HepG2 (cell line): ENCODE data around the gene TTN. TPM values are rescaled to one million over a fixed set of nuclear protein-coding genes. Genes with fewer than 3 reads are reported as not detected.

ENCODE experiments used
- CCDC6 ChIP-seq: sonication (generic); formaldehyde crosslinking; IDR thresholded peaks from 2 replicates; pipeline ENCODE4 v1.8.1; 2022; ENCODE audit warnings: mild to moderate bottlenecking, missing genetic modification reagents, moderate library complexity
- CHD2 ChIP-seq: IDR thresholded peaks from 2 replicates; pipeline ENCODE4 v1.6.1; 2011; ENCODE audit warnings: low read depth, low read length, improper control_type of control experiment
- DR1 ChIP-seq: sonication (generic); formaldehyde crosslinking; IDR thresholded peaks from 2 replicates; pipeline ENCODE4 v1.8.0; 2021; ENCODE audit warnings: mild to moderate bottlenecking, missing genetic modification reagents, inconsistent platforms
- ERF ChIP-seq: IDR thresholded peaks from 2 replicates; pipeline ENCODE4 v1.6.1; 2018; ENCODE audit warnings: missing biosample characterization, missing genetic modification reagents
- GPN1 ChIP-seq: sonication (generic); formaldehyde crosslinking; IDR thresholded peaks from 2 replicates; pipeline ENCODE4 v1.5.1; 2020; ENCODE audit warnings: missing genetic modification reagents, borderline replicate concordance
- HBP1 ChIP-seq: IDR thresholded peaks from 2 replicates; pipeline ENCODE4 v1.6.1; 2016; ENCODE audit warnings: low read depth, control low read depth
- HNRNPK ChIP-seq: fragments of 200-400 bp; formaldehyde crosslinking; IDR thresholded peaks from 2 replicates; pipeline ENCODE4 v1.6.1; 2018; ENCODE audit warnings: low read length, low read depth, moderate library complexity, mild to moderate bottlenecking; ENCODE audit not compliant: poor library complexity, severe bottlenecking
- KLF12 ChIP-seq: sonication (generic); formaldehyde crosslinking; IDR thresholded peaks from 2 replicates; pipeline ENCODE4 v1.4.0; 2020; ENCODE audit warnings: missing genetic modification reagents, borderline replicate concordance
- LCORL ChIP-seq, 2 experiments: fragments of 450-650 bp in 1 of 2; sonication (generic) in 1 of 2; formaldehyde crosslinking in 1 of 2; IDR thresholded peaks; 2 replicates each; pipeline versions ENCODE4 v1.5.0 to v1.6.1; 2017 to 2020; ENCODE audit warnings: antibody characterized with exemption in 1 of 2, missing genetic modification reagents in 1 of 2
- RAD21 ChIP-seq: fragments of 450-650 bp; formaldehyde crosslinking; IDR thresholded peaks from 2 replicates; pipeline ENCODE4 v1.5.0; 2020; ENCODE audit warnings: mild to moderate bottlenecking
- RELA ChIP-seq: sonication (generic); formaldehyde crosslinking; IDR thresholded peaks from 2 replicates; pipeline ENCODE4 v1.4.0; 2020; ENCODE audit warnings: missing genetic modification reagents
- RFXANK ChIP-seq: IDR thresholded peaks from 2 replicates; pipeline ENCODE4 v1.6.1; 2016
- SATB2 ChIP-seq: sonication (generic); formaldehyde crosslinking; IDR thresholded peaks from 2 replicates; pipeline ENCODE4 v1.5.0; 2020; ENCODE audit warnings: missing genetic modification reagents
- SMYD3 ChIP-seq: sonication (generic); formaldehyde crosslinking; IDR thresholded peaks from 2 replicates; pipeline ENCODE4 v1.8.1; 2023; ENCODE audit warnings: mild to moderate bottlenecking, missing genetic modification reagents
- STAT5B ChIP-seq: sonication (generic); formaldehyde crosslinking; IDR thresholded peaks from 2 replicates; pipeline ENCODE4 v1.4.0; 2020; ENCODE audit warnings: missing genetic modification reagents
- TFE3 ChIP-seq: IDR thresholded peaks from 2 replicates; pipeline ENCODE4 v1.6.1; 2016
- ZBTB21 ChIP-seq: sonication (generic); formaldehyde crosslinking; IDR thresholded peaks from 2 replicates; pipeline ENCODE4 v1.4.0; 2020; ENCODE audit warnings: missing genetic modification reagents
- ZNF329 ChIP-seq: sonication (generic); formaldehyde crosslinking; IDR thresholded peaks from 2 replicates; pipeline ENCODE4 v1.9.0; 2021; ENCODE audit warnings: low read depth, mild to moderate bottlenecking, missing genetic modification reagents
- polyA plus RNA-seq, 8 experiments: library from polyadenylated mRNA; depleted of rRNA in 3 of 8; stranded (reverse) in 7 of 8; unstranded in 1 of 8; fragments of >200 nt; fragmentation: Illumina TruSeq in 4 of 8; extraction: Trizol in 4 of 8; gene quantifications; 2 replicates each; pipeline versions ENCODE4 v1.2.1 to v1.2.3, GENCODE V29; 2011 to 2016; ENCODE audit warnings: low read depth in 4 of 8, missing spikeins in 1 of 8, mixed read lengths in 1 of 8; ENCODE audit not compliant: insufficient read depth in 1 of 8
- total RNA-seq, 5 experiments: library from RNA; depleted of rRNA; stranded (reverse); fragments of >200 nt; fragmentation: Illumina TruSeq; extraction: Trizol; gene quantifications; 2 replicates each; pipeline ENCODE4 v1.2.3, GENCODE V29; 2016; ENCODE audit warnings: low read depth in 1 of 5
- TF ChIP-seq, protein P1 (sequence below): sonication (generic); formaldehyde crosslinking; IDR thresholded peaks from 2 replicates; pipeline ENCODE4 v1.8.1; 2022; ENCODE audit warnings: low read depth, mild to moderate bottlenecking, missing genetic modification reagents
- TF ChIP-seq, protein P2 (sequence below): sonication (generic); formaldehyde crosslinking; IDR thresholded peaks from 2 replicates; pipeline ENCODE4 v1.5.0; 2020; ENCODE audit warnings: missing genetic modification reagents
- TF ChIP-seq, protein P3 (sequence below): sonication (generic); formaldehyde crosslinking; IDR thresholded peaks from 2 replicates; pipeline ENCODE4 v1.4.0; 2020; ENCODE audit warnings: missing genetic modification reagents
- TF ChIP-seq, protein P4 (sequence below): sonication (generic); formaldehyde crosslinking; IDR thresholded peaks from 2 replicates; pipeline ENCODE4 v1.5.1; 2020; ENCODE audit warnings: mild to moderate bottlenecking, missing genetic modification reagents, borderline replicate concordance

TTN gene
- total and polyA plus RNA-seq, 2 of the 13 experiments (the other 11 are each of a cell fraction or from before 2014, with no cell fraction given), result under 0.01 TPM

DNA sequence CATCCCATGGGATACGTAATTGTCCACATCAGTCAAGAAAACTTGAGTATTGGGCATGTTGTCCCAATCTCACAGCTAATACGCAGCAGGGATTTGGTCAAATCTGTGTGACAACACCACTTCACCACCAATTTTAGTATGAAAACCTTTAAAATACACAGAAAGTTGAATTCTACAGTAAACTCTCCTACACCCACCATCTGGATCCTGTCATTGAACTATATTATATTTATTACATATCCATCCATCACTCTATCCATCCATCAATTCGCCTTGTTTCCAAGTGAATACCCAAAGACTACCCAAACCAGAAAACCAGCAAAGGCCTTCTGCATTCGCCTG is 328.0 kb downstream of the TTN start (continued):
- TF ChIP-seq HBP1 (CRISPR knock-in tag) (peak; percentile 23; the same call in 1 of the 2 replicates), CHD2 (no peak), LCORL (IDR thresholded peaks at IDR 0.05) (no peak), LCORL (CRISPR knock-in tag; IDR thresholded peaks at IDR 0.05) (peak; percentile 4; the same call in 1 of the 2 replicates), SATB2 (no peak), HNRNPK (no peak), RELA (no peak), GPN1 (no peak), TFE3 (CRISPR knock-in tag) (no peak), DR1 (CRISPR knock-in tag) (no peak), KLF12 (CRISPR knock-in tag) (no peak), RAD21 (CRISPR knock-in tag) (no peak), SMYD3 (CRISPR knock-in tag) (peak; percentile 35; the same call in 1 of the 2 replicates), RFXANK (CRISPR knock-in tag) (no peak), ZBTB21 (CRISPR knock-in tag) (no peak), STAT5B (CRISPR knock-in tag) (no peak), ERF (CRISPR knock-in tag) (no peak), CCDC6 (CRISPR knock-in tag) (peak; percentile 6; the same call in 1 of the 2 replicates), ZNF329 (CRISPR knock-in tag) (no peak)
- TF ChIP-seq, protein P1, sequence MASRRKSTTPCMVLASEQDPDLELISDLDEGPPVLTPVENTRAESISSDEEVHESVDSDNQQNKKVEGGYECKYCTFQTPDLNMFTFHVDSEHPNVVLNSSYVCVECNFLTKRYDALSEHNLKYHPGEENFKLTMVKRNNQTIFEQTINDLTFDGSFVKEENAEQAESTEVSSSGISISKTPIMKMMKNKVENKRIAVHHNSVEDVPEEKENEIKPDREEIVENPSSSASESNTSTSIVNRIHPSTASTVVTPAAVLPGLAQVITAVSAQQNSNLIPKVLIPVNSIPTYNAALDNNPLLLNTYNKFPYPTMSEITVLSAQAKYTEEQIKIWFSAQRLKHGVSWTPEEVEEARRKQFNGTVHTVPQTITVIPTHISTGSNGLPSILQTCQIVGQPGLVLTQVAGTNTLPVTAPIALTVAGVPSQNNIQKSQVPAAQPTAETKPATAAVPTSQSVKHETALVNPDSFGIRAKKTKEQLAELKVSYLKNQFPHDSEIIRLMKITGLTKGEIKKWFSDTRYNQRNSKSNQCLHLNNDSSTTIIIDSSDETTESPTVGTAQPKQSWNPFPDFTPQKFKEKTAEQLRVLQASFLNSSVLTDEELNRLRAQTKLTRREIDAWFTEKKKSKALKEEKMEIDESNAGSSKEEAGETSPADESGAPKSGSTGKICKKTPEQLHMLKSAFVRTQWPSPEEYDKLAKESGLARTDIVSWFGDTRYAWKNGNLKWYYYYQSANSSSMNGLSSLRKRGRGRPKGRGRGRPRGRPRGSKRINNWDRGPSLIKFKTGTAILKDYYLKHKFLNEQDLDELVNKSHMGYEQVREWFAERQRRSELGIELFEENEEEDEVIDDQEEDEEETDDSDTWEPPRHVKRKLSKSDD, result no peak
- TF ChIP-seq, protein P2, sequence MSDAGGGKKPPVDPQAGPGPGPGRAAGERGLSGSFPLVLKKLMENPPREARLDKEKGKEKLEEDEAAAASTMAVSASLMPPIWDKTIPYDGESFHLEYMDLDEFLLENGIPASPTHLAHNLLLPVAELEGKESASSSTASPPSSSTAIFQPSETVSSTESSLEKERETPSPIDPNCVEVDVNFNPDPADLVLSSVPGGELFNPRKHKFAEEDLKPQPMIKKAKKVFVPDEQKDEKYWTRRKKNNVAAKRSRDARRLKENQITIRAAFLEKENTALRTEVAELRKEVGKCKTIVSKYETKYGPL (CRISPR knock-in tag), result no peak
- TF ChIP-seq, protein P3, sequence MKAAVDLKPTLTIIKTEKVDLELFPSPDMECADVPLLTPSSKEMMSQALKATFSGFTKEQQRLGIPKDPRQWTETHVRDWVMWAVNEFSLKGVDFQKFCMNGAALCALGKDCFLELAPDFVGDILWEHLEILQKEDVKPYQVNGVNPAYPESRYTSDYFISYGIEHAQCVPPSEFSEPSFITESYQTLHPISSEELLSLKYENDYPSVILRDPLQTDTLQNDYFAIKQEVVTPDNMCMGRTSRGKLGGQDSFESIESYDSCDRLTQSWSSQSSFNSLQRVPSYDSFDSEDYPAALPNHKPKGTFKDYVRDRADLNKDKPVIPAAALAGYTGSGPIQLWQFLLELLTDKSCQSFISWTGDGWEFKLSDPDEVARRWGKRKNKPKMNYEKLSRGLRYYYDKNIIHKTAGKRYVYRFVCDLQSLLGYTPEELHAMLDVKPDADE, result no peak
- TF ChIP-seq, protein P4, sequence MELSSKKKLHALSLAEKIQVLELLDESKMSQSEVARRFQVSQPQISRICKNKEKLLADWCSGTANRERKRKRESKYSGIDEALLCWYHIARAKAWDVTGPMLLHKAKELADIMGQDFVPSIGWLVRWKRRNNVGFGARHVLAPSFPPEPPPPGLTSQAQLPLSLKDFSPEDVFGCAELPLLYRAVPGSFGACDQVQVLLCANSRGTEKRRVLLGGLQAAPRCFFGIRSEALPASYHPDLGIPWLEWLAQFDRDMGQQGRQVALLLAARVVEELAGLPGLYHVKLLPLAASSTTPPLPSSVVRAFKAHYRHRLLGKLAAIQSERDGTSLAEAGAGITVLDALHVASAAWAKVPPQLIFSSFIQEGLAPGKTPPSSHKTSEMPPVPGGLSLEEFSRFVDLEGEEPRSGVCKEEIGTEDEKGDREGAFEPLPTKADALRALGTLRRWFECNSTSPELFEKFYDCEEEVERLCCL, result no peak
